ENCODE measurements around the gene NOL9. TPM values are rescaled to one million over a fixed set of nuclear protein-coding genes. Genes with fewer than 3 reads are reported as not detected.

The NOL9 gene
- total RNA-seq, 1 donor from 2014 or later, result 26.8 TPM

DNA sequence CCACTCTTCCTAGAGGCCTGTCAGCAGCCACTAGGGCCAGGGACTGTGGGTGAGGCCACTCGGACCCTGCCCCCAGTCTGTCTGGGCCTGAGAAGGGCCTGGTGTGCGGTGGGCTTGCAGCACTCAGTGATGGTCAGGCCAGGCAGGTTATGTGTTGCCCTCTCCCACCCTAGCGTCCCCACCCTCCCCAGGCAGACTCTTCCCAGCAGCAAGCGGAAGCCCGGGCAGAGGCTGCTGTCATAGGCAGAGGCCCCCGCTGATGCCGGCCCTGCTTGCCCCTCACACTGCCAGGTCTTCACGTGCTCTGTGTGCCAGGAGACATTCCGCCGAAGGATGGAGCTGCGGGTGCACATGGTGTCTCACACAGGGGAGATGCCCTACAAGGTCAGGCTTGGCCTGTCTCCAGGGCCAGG is 32.1 kb upstream of the NOL9 start:
- Histone ChIP-seq H3K27me3 (ENCODE audit: insufficient read depth, low read length) (no peaks in the 10 kb centered on the region), H3K4me2 (ENCODE audit: low read length) (no peak overlapping the region), H2AFZ (ENCODE audit: low read depth, low read length) (no peak overlapping the region), H3K36me3 (ENCODE audit: insufficient read depth, low read length) (peaks cover 7% of the 10 kb centered on the region), H3K27ac (ENCODE audit: low read depth, low read length) (no peak overlapping the region), H4K20me1 (ENCODE audit: insufficient read depth, low read length) (peaks cover 72% of the 10 kb centered on the region), H3K4me1 (ENCODE audit: insufficient read depth, low read length) (no peaks in the 10 kb centered on the region), H3K79me2 (ENCODE audit: insufficient read depth, low read length) (peaks cover 30% of the 10 kb centered on the region), H3K4me3 (ENCODE audit: insufficient read depth, low read depth, low read length) (no peak overlapping the region), H3K9ac (ENCODE audit: low read length) (no peak overlapping the region), H3K9me3 (ENCODE audit: insufficient read depth, low read depth, low read length) (no peaks in the 10 kb centered on the region)
- no peak for DNase-seq (ENCODE audit: low read depth)
- peaks cover 8% of the 10 kb centered on the region for H3K4me1 Mint-ChIP-seq (ENCODE audit: low read depth, unreplicated experiment)
- H3K4me3 Mint-ChIP-seq (ENCODE audit: unreplicated experiment), result no peak overlapping the region
- no peaks in the 10 kb centered on the region for H3K27me3 Mint-ChIP-seq (ENCODE audit: low read depth, unreplicated experiment)
- no peak for FAIRE-seq
- H3K9me3 Mint-ChIP-seq (ENCODE audit: unreplicated experiment), result no peaks in the 10 kb centered on the region
- H3K27ac Mint-ChIP-seq (ENCODE audit: unreplicated experiment), result no peak overlapping the region
- no peak for TF ChIP-seq EZH2 (IDR thresholded peaks at IDR 0.05; ENCODE audit: insufficient read depth, low read length)
- TF ChIP-seq, protein P1, sequence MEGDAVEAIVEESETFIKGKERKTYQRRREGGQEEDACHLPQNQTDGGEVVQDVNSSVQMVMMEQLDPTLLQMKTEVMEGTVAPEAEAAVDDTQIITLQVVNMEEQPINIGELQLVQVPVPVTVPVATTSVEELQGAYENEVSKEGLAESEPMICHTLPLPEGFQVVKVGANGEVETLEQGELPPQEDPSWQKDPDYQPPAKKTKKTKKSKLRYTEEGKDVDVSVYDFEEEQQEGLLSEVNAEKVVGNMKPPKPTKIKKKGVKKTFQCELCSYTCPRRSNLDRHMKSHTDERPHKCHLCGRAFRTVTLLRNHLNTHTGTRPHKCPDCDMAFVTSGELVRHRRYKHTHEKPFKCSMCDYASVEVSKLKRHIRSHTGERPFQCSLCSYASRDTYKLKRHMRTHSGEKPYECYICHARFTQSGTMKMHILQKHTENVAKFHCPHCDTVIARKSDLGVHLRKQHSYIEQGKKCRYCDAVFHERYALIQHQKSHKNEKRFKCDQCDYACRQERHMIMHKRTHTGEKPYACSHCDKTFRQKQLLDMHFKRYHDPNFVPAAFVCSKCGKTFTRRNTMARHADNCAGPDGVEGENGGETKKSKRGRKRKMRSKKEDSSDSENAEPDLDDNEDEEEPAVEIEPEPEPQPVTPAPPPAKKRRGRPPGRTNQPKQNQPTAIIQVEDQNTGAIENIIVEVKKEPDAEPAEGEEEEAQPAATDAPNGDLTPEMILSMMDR (IDR thresholded peaks at IDR 0.05; ENCODE audit: insufficient read depth, low read depth, low read length), result no peak
- peaks cover 15% of the 10 kb centered on the region for H3K36me3 Mint-ChIP-seq (ENCODE audit: low read depth, unreplicated experiment)

DNA sequence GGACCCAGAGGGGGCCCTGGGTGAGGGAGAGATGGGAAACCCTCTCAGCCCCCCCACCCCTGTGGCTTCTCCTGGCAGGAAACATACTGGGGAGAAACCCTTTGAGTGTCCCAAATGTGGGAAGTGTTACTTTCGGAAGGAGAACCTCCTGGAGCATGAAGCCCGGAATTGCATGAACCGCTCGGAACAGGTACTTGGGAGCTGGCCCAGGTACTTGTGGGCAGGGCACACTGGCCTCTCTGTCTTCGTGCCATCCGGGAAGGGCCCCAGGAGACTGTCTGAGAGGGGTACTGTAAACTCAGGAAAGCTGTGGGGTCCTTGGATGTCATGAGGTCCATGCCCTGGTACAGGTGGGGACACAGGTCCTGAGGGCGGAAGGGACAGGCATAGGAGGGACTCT is 31.5 kb upstream of the NOL9 start:
- Histone ChIP-seq H3K9me3 (ENCODE audit: insufficient read depth, low read depth, low read length) (no peaks in the 10 kb centered on the region), H3K4me2 (ENCODE audit: low read length) (no peak overlapping the region), H3K27ac (ENCODE audit: low read depth, low read length) (no peak overlapping the region), H3K79me2 (ENCODE audit: insufficient read depth, low read length) (peaks cover 30% of the 10 kb centered on the region), H3K27me3 (ENCODE audit: insufficient read depth, low read length) (no peaks in the 10 kb centered on the region), H3K36me3 (ENCODE audit: insufficient read depth, low read length) (peaks cover 7% of the 10 kb centered on the region), H3K4me3 (ENCODE audit: insufficient read depth, low read depth, low read length) (no peak overlapping the region), H4K20me1 (ENCODE audit: insufficient read depth, low read length) (peaks cover 72% of the 10 kb centered on the region), H3K9ac (ENCODE audit: low read length) (no peak overlapping the region), H2AFZ (ENCODE audit: low read depth, low read length) (no peak overlapping the region), H3K4me1 (ENCODE audit: insufficient read depth, low read length) (peaks cover 3% of the 10 kb centered on the region)
- Mint-ChIP-seq H3K27ac (ENCODE audit: unreplicated experiment) (no peak overlapping the region), H3K4me1 (ENCODE audit: low read depth, unreplicated experiment) (peaks cover 11% of the 10 kb centered on the region), H3K9me3 (ENCODE audit: unreplicated experiment) (no peaks in the 10 kb centered on the region), H3K36me3 (ENCODE audit: low read depth, unreplicated experiment) (peaks cover 15% of the 10 kb centered on the region), H3K27me3 (ENCODE audit: low read depth, unreplicated experiment) (no peaks in the 10 kb centered on the region), H3K4me3 (ENCODE audit: unreplicated experiment) (no peak overlapping the region)
- FAIRE-seq, result no peak
- TF ChIP-seq, protein P1 (IDR thresholded peaks at IDR 0.05; ENCODE audit: insufficient read depth, low read depth, low read length), result no peak
- no peak for TF ChIP-seq EZH2 (IDR thresholded peaks at IDR 0.05; ENCODE audit: insufficient read depth, low read length)
- no peak for DNase-seq (ENCODE audit: low read depth)

DNA sequence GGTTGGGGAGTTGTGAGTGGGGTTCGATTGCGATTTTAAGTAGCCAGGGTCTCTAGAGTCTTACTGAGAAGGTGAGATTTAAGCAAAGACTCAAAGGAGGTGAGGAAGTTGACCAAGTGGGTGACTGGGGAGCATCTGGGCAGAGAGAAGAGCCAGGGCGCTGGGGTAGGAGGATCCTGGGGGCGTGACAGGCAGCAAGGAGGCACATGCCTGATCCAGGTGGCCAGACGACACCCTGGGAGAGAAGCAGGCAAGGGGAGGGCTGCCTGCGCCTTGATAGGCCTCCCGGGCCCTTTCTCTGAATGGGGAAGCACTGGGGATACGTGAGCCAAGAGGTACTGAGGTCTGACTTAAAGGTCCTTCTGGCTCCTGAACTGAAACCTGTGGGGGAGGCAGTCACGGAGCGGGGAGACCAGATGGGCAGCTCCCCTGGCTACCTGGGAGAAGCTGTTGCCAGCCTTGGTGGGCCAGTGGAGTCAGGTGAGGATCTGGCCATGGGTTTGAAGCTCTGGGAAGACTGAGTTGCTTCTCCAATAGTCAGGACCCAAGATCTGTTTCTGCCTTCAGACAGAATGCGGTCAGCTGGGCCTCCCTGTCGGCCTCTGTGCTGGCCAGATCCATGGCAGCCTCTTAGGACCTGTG is 30.9 kb upstream of the NOL9 start:
- Mint-ChIP-seq H3K9me3 (ENCODE audit: unreplicated experiment) (no peaks in the 10 kb centered on the region), H3K36me3 (ENCODE audit: low read depth, unreplicated experiment) (peaks cover 13% of the 10 kb centered on the region), H3K4me3 (ENCODE audit: unreplicated experiment) (no peak overlapping the region), H3K27ac (ENCODE audit: unreplicated experiment) (no peak overlapping the region), H3K27me3 (ENCODE audit: low read depth, unreplicated experiment) (no peaks in the 10 kb centered on the region), H3K4me1 (ENCODE audit: low read depth, unreplicated experiment) (peaks cover 11% of the 10 kb centered on the region)
- TF ChIP-seq, protein P1 (IDR thresholded peaks at IDR 0.05; ENCODE audit: insufficient read depth, low read depth, low read length), result no peak
- TF ChIP-seq EZH2 (IDR thresholded peaks at IDR 0.05; ENCODE audit: insufficient read depth, low read length), result no peak
- peaks cover 6% of the 10 kb centered on the region for H3K36me3 ChIP-seq (ENCODE audit: insufficient read depth, low read length)
- no peak overlapping the region for H3K9ac ChIP-seq (ENCODE audit: low read length)
- H2AFZ ChIP-seq (ENCODE audit: low read depth, low read length), result no peak overlapping the region
- H3K27ac ChIP-seq (ENCODE audit: low read depth, low read length), result no peak overlapping the region
- peaks cover 32% of the 10 kb centered on the region for H3K79me2 ChIP-seq (ENCODE audit: insufficient read depth, low read length)
- H3K9me3 ChIP-seq (ENCODE audit: insufficient read depth, low read depth, low read length), result no peaks in the 10 kb centered on the region
- H3K4me1 ChIP-seq (ENCODE audit: insufficient read depth, low read length), result peaks cover 8% of the 10 kb centered on the region
- H3K27me3 ChIP-seq (ENCODE audit: insufficient read depth, low read length), result no peaks in the 10 kb centered on the region
- H4K20me1 ChIP-seq (ENCODE audit: insufficient read depth, low read length), result peaks cover 70% of the 10 kb centered on the region
- no peak overlapping the region for H3K4me3 ChIP-seq (ENCODE audit: insufficient read depth, low read depth, low read length)
- H3K4me2 ChIP-seq (ENCODE audit: low read length), result no peak overlapping the region
- DNase-seq (ENCODE audit: low read depth), result no peak
- no peak for FAIRE-seq

All from astrocyte (in vitro differentiated cells and primary cell).